Vagina (tissue), 2 donors: ENCODE measurements around the gene ILDR2. TPM values are rescaled to one million over a fixed set of nuclear protein-coding genes. Genes with fewer than 3 reads are reported as not detected.

ENCODE experiments used
- DNase-seq, 2 donors: peaks; one replicate each; pipeline ENCODE4 v3.0.0-alpha.2; 2017; ENCODE audit errors: extremely low spot score in 2 of 2
- H3K27ac ChIP-seq: fragments of 200-600 bp; sonication (generic); one replicate; pipeline ENCODE4 v1.5.1; 2019
- H3K27me3 ChIP-seq: fragments of 200-600 bp; sonication (generic); one replicate; pipeline ENCODE4 v1.5.1; 2019
- H3K36me3 ChIP-seq, 2 donors: fragments of 200-600 bp; sonication (generic); one replicate each; pipeline ENCODE4 v1.5.1; 2017 to 2019
- H3K4me1 ChIP-seq: fragments of 200-600 bp; sonication (generic); one replicate; pipeline ENCODE4 v1.5.1; 2019
- H3K4me3 ChIP-seq, 2 donors: fragments of 200-600 bp; sonication (generic); 1 replicate in 1 of 2; 2 replicates in 1 of 2; pipeline ENCODE4 v1.5.1; 2016 to 2019
- H3K9me3 ChIP-seq: fragments of 200-600 bp; sonication (generic); one replicate; pipeline ENCODE4 v1.5.1; 2019
- POLR2A ChIP-seq, 2 donors: fragments of 450-650 bp; IDR thresholded peaks; one replicate each; pipeline ENCODE4 v1.6.1; 2017; ENCODE audit warnings: antibody characterized with exemption in 2 of 2, mild to moderate bottlenecking in 2 of 2, moderate library complexity in 2 of 2
- POLR2AphosphoS5 ChIP-seq, 2 donors: sonication (generic); formaldehyde crosslinking; IDR thresholded peaks; one replicate each; pipeline ENCODE4 v1.9.0; 2017; ENCODE audit warnings: antibody characterized with exemption in 2 of 2, mild to moderate bottlenecking in 2 of 2, low read depth in 1 of 2; ENCODE audit not compliant: insufficient read depth in 1 of 2
- intact Hi-C: fragments of 100-400 bp; cut with DNase I; formaldehyde crosslinking; loops from one replicate; pipeline ENCODE4 v1.15.1; 2023
- total RNA-seq: library from RNA; depleted of rRNA; stranded (reverse); fragments of >200 nt; gene quantifications from one replicate; pipeline ENCODE4 v1.2.3, GENCODE V29; 2016
- TF ChIP-seq, protein P1 (sequence below), 3 experiments: fragments of 450-650 bp in 2 of 3; fragments of 200-600 bp in 1 of 3; sonication (generic) in 1 of 3; IDR thresholded peaks; one replicate each; pipeline ENCODE4 v1.5.1; 2017 to 2019; ENCODE audit warnings: antibody characterized with exemption in 3 of 3, mild to moderate bottlenecking in 2 of 3, moderate library complexity in 2 of 3

Gene ILDR2, protein sequence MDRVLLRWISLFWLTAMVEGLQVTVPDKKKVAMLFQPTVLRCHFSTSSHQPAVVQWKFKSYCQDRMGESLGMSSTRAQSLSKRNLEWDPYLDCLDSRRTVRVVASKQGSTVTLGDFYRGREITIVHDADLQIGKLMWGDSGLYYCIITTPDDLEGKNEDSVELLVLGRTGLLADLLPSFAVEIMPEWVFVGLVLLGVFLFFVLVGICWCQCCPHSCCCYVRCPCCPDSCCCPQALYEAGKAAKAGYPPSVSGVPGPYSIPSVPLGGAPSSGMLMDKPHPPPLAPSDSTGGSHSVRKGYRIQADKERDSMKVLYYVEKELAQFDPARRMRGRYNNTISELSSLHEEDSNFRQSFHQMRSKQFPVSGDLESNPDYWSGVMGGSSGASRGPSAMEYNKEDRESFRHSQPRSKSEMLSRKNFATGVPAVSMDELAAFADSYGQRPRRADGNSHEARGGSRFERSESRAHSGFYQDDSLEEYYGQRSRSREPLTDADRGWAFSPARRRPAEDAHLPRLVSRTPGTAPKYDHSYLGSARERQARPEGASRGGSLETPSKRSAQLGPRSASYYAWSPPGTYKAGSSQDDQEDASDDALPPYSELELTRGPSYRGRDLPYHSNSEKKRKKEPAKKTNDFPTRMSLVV
- total RNA-seq: 0.25 TPM

DNA sequence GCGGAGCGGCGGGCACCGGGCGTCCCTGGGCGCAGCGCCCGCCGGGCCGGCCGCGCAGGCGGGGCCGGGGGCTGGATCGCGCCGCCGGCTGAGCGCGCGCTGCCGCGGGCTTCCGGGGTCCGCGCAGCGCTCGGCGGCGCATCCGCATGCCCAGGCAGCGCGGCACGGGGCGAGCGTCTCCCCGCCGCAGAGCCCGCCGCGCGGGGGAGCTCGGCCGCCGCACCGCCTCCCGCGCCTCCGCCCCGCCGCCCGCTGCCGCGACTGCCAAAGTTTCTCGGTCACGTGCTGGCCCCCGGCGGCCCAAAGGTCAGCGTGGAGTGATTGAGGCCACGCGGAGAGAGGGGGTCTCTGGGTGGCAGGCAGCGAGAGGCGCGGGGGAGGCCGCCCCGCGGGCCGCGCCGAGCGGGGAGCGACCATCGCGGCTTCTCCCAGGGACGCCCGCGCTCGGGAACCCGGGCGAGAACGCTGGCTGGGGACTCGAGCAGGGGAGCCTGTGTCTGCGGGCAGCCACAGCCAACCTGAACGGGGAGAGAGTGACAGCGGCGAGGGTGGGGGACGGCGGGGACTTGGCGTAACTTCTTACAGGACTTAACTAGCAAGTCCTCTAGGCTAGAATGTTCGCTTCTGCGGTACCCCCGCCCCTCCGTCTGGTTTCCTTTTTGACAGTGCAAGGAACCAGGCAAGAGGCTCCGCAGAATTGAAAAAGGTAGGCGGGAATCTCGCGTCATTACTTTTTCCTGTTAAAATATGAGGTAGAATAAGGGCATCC, at the start of gene ILDR2:
Gene ILDR2, minus strand, starts transcription at position 180 of the 769 bp plus-strand sequence. CDS start 272 bp downstream, outside the sequence.
- no peak for DNase-seq
- no peak for TF ChIP-seq POLR2A (IDR thresholded peaks at IDR 0.05)
- Histone ChIP-seq H3K27me3 (no peaks in the 10 kb centered on the region), H3K27ac (peak within 1 kb of the TSS; percentile 48), H3K9me3 (no peaks in the 10 kb centered on the region), H3K4me1 (peaks cover 6% of the 10 kb centered on the region), H3K4me3 (peak within 1 kb of the TSS; percentile 68 to 83), H3K36me3 (no peaks in the 10 kb centered on the region)
- intact Hi-C loops: no loop called here

DNA sequence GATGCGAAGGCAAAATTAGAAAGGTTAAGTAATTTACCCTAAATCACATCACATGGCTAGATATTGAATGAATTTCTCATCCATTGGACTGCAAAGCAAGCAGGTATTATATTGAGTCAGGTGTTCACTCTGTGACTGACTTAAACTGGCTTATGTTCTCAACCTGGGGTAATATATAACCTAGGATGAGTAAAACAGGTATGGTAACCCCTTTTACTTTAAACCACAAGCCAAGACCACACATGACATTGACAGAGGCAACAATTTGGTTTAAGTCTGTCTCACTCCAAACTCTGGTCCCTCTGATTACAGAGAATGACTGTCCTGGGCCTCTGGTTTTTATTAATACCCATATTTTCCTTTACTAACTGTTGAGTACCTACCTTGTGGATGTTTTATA, 47.0 kb upstream of the ILDR2 start:
- Histone ChIP-seq H3K4me1 (no peaks in the 10 kb centered on the region), H3K27me3 (no peaks in the 10 kb centered on the region), H3K36me3 (no peaks in the 10 kb centered on the region), H3K9me3 (no peaks in the 10 kb centered on the region), H3K27ac (no peak overlapping the region), H3K4me3 (no peak overlapping the region)
- no peak for DNase-seq
- intact Hi-C loops: no loop called here
- TF ChIP-seq POLR2A (IDR thresholded peaks at IDR 0.05) (no peak), POLR2AphosphoS5 (IDR thresholded peaks at IDR 0.05; ENCODE audit: insufficient read depth in 1 of 2, low read depth in 1 of 2) (no peak)
- TF ChIP-seq, protein P1, sequence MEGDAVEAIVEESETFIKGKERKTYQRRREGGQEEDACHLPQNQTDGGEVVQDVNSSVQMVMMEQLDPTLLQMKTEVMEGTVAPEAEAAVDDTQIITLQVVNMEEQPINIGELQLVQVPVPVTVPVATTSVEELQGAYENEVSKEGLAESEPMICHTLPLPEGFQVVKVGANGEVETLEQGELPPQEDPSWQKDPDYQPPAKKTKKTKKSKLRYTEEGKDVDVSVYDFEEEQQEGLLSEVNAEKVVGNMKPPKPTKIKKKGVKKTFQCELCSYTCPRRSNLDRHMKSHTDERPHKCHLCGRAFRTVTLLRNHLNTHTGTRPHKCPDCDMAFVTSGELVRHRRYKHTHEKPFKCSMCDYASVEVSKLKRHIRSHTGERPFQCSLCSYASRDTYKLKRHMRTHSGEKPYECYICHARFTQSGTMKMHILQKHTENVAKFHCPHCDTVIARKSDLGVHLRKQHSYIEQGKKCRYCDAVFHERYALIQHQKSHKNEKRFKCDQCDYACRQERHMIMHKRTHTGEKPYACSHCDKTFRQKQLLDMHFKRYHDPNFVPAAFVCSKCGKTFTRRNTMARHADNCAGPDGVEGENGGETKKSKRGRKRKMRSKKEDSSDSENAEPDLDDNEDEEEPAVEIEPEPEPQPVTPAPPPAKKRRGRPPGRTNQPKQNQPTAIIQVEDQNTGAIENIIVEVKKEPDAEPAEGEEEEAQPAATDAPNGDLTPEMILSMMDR (IDR thresholded peaks at IDR 0.05): no peak

DNA sequence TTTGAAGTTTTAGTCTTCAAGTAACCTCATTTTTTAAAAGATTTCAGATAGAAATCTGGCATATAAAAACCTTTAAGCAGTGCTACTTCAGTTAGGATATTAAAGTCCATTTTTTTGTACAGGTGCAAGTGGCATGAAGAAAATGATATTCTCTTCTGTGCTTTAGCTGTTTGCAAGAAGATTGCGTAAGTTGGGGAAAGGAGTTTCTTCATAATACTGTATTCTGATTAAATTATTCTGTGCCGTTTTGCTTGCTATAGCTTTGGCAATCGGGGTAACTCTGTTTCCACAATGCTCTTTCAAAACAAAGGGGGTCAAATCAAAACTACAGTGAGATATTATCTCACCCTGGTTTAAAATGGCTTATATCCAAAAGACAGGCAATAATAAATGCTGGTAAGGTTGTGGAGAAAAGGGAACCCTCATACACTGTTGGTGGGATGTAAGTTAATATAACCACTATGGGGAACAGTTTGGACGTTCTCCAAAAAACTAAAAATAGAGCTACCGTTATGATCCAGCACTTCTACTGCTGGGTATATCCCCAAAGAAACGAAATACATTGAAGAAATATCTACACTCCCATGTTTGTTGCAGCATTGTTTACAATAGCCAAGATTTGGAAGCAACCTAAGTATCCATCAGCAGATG, 40.9 kb upstream of the ILDR2 start:
- DNase-seq: no peak
- H3K27ac ChIP-seq: no peak overlapping the region
- H3K9me3 ChIP-seq: no peaks in the 10 kb centered on the region
- no peaks in the 10 kb centered on the region for H3K4me1 ChIP-seq
- H3K36me3 ChIP-seq: no peaks in the 10 kb centered on the region
- no peak overlapping the region for H3K4me3 ChIP-seq
- no peaks in the 10 kb centered on the region for H3K27me3 ChIP-seq
- intact Hi-C loops: no loop called here
- no peak for TF ChIP-seq POLR2AphosphoS5 (IDR thresholded peaks at IDR 0.05; ENCODE audit: insufficient read depth in 1 of 2, low read depth in 1 of 2)
- TF ChIP-seq, protein P1 (IDR thresholded peaks at IDR 0.05): no peak
- TF ChIP-seq POLR2A (IDR thresholded peaks at IDR 0.05): no peak

DNA sequence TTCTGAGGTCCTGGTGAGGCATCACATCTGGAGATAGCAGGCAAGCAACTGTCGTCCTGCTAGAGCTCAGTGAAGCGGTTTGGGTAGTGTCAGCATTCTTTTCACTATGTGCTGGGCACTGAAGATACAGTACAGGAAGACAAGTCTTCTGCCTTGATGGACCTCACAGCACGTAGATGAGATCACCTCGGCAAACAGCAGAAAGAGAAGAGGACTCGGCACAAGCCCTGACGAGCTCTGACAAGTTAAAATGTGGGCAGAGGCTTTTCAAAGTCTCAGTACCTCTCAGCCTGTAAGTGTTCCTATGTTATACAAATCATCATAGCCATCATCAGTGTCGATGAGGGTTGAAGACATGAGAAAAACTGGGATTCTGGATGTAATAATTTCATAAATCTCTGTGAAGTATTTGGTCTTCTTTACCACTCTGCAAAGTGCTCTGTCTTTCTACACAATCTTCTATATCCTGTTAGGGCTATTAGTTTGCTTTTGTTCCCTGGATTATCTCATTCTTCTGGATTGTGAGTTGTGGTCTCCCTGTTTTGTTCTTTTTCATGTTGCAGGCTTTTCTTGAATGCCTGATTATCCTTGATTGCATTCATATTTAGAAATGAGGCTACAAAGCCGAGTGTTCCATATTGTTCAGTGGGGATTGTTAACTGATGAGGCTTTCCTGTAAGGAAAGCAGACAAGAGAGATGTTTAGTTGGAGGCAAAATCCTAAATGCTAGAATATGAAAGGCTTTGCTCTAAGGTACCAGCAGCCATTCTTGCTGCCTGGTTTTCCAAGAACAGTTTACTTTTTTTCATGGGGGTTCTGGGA, 38.0 kb upstream of the ILDR2 start:
- no peak overlapping the region for H3K4me3 ChIP-seq
- no peaks in the 10 kb centered on the region for H3K9me3 ChIP-seq
- no peaks in the 10 kb centered on the region for H3K27me3 ChIP-seq
- no peaks in the 10 kb centered on the region for H3K36me3 ChIP-seq
- intact Hi-C loops: no loop called here
- H3K27ac ChIP-seq: no peak overlapping the region
- DNase-seq: no peak
- H3K4me1 ChIP-seq: no peaks in the 10 kb centered on the region
- TF ChIP-seq POLR2AphosphoS5 (IDR thresholded peaks at IDR 0.05; ENCODE audit: insufficient read depth in 1 of 2, low read depth in 1 of 2) (no peak), POLR2A (IDR thresholded peaks at IDR 0.05) (no peak)
- TF ChIP-seq, protein P1 (IDR thresholded peaks at IDR 0.05): no peak
